ENCODE results near the gene IPO7. TPM values are rescaled to one million over a fixed set of nuclear protein-coding genes. Genes with fewer than 3 reads are reported as not detected.

IPO7 gene
- total and polyA plus RNA-seq, 2 of the 13 experiments (the other 11 are each of a cell fraction or from before 2014, with no cell fraction given), result 59.4 to 98.4 TPM

GRCh38 chr11:9460322-9461062, 76.0 kb downstream of the IPO7 start, which contains the start of gene ZNF143 (continued):
- TF ChIP-seq DZIP1 (CRISPR knock-in tag; IDR thresholded peaks at IDR 0.05), result no peak; the same call in 1 of the 2 replicates
- TF ChIP-seq SYNCRIP (IDR thresholded peaks at IDR 0.05; ENCODE audit: insufficient read depth, low read depth, low read length), result no peak
- TF ChIP-seq ZNF432 (CRISPR knock-in tag; IDR thresholded peaks at IDR 0.05; ENCODE audit: borderline replicate concordance), result no peak
- no peak for TF ChIP-seq ZNF335 (CRISPR knock-in tag; IDR thresholded peaks at IDR 0.05)
- TF ChIP-seq ZNF547 (CRISPR knock-in tag; IDR thresholded peaks at IDR 0.05), result no peak
- TF ChIP-seq ZNF770 (CRISPR knock-in tag; IDR thresholded peaks at IDR 0.05), result no peak; the same call in 1 of the 2 replicates
- no peak for TF ChIP-seq ZFYVE20 (CRISPR knock-in tag; IDR thresholded peaks at IDR 0.05; ENCODE audit: borderline replicate concordance, low read depth)
- TF ChIP-seq, protein P1, sequence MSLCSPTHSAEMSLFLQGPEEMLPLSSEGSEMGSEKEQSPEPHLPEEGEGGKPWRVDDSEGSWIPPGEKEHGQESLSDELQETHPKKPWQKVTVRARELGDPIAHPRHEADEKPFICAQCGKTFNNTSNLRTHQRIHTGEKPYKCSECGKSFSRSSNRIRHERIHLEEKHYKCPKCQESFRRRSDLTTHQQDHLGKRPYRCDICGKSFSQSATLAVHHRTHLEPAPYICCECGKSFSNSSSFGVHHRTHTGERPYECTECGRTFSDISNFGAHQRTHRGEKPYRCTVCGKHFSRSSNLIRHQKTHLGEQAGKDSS (CRISPR knock-in tag; IDR thresholded peaks at IDR 0.05; ENCODE audit: borderline replicate concordance, low read depth), result no peak
- TF ChIP-seq REST (IDR thresholded peaks at IDR 0.05; ENCODE audit: borderline replicate concordance in 1 of 2, low read depth in 1 of 2, low read length in 2 of 2), result peak in 1 of 2 experiments; percentile 47; a peak in 1 of 4 replicates
- TF ChIP-seq, protein P2, sequence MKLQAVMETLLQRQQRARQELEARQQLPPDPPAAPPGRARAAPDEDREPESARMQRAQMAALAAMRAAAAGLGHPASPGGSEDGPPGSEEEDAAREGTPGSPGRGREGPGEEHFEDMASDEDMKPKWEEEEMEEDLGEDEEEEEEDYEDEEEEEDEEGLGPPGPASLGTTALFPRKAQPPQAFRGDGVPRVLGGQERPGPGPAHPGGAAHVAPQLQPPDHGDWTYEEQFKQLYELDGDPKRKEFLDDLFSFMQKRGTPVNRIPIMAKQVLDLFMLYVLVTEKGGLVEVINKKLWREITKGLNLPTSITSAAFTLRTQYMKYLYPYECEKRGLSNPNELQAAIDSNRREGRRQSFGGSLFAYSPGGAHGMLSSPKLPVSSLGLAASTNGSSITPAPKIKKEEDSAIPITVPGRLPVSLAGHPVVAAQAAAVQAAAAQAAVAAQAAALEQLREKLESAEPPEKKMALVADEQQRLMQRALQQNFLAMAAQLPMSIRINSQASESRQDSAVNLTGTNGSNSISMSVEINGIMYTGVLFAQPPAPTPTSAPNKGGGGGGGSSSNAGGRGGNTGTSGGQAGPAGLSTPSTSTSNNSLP (IDR thresholded peaks at IDR 0.05; ENCODE audit: low read depth, low read length), result no peak
- no peak; the same call in 1 of the 2 replicates for TF ChIP-seq SAFB2 (CRISPR knock-in tag; IDR thresholded peaks at IDR 0.05; ENCODE audit: borderline replicate concordance, low read depth)
- TF ChIP-seq ZNF224 (CRISPR knock-in tag; IDR thresholded peaks at IDR 0.05), result no peak; the same call in 1 of the 2 replicates
- TF ChIP-seq SMARCE1 (IDR thresholded peaks at IDR 0.05; ENCODE audit: borderline replicate concordance), result no peak
- TF ChIP-seq ZNF652 (CRISPR knock-in tag; IDR thresholded peaks at IDR 0.05; ENCODE audit: borderline replicate concordance, low read depth), result no peak

Measured in HepG2 (cell line).